PC-3 (cell line): ENCODE results near the gene GFAP. TPM values are rescaled to one million over a fixed set of nuclear protein-coding genes. Genes with fewer than 3 reads are reported as not detected.

ENCODE experiments used
- ATAC-seq: fragments of 200-7000 bp; cut with Tn5 transposase; 2 replicates; pipeline ENCODE4 v1.9.1; 2020; ENCODE audit warnings: mild to moderate bottlenecking, moderate library complexity
- BruUV-seq: library from RNA; stranded (reverse); fragments of 400-500 nt; replicated peaks from 2 replicates; lab custom pipeline; 2021; lab: Mats Ljungman, UMichigan
- CTCF ChIA-PET: fragments of 300-600 bp; sonication (Branson Sonifier 250); formaldehyde crosslinking; loops from one replicate; lab custom pipeline; 2022; ENCODE audit warnings: antibody characterized with exemption; lab: Charles Lee
- POLR2A ChIA-PET: fragments of 300-600 bp; sonication (Branson Sonifier 250); formaldehyde crosslinking; loops from one replicate; lab custom pipeline; 2022; ENCODE audit warnings: antibody characterized with exemption; ENCODE audit not compliant: unreplicated experiment; lab: Charles Lee
- DNase-seq: peaks from one replicate; pipeline ENCODE4 v3.0.0-alpha.2; 2015
- H2AFZ ChIP-seq: fragments of 300-600 bp; sonication (generic); 2 replicates; pipeline ENCODE4 v1.6.0; 2016; ENCODE audit warnings: antibody characterized with exemption, low read length
- H3F3A ChIP-seq: fragments of 300-600 bp; sonication (generic); one replicate; pipeline ENCODE4 v1.6.0; 2017; ENCODE audit warnings: antibody characterized with exemption, low read length, control low read depth, mild to moderate bottlenecking; ENCODE audit not compliant: unreplicated experiment
- H3K27ac ChIP-seq: fragments of 300-600 bp; sonication (generic); 2 replicates; pipeline ENCODE4 v1.5.1; 2016; ENCODE audit warnings: mild to moderate bottlenecking, low read length
- H3K27me3 ChIP-seq: fragments of 300-600 bp; sonication (generic); 2 replicates; pipeline ENCODE4 v1.6.1; 2016; ENCODE audit warnings: low read length, mixed read lengths
- H3K36me3 ChIP-seq: fragments of 300-600 bp; sonication (generic); 2 replicates; pipeline ENCODE4 v1.6.1; 2016; ENCODE audit warnings: low read depth, mixed run types, low read length, mixed read lengths
- H3K4me1 ChIP-seq: fragments of 300-600 bp; sonication (generic); 2 replicates; pipeline ENCODE4 v1.5.1; 2016; ENCODE audit warnings: low read length; ENCODE audit not compliant: insufficient read depth
- H3K4me2 ChIP-seq: fragments of 300-600 bp; sonication (generic); 2 replicates; pipeline ENCODE4 v1.6.0; 2016; ENCODE audit warnings: low read length
- H3K4me3 ChIP-seq: fragments of 300-600 bp; sonication (generic); 2 replicates; pipeline ENCODE4 v1.5.1; 2016; ENCODE audit warnings: mild to moderate bottlenecking, low read length, mixed read lengths
- H3K79me2 ChIP-seq: fragments of 300-600 bp; sonication (generic); 2 replicates; pipeline ENCODE4 v1.6.1; 2017; ENCODE audit warnings: low read length, mixed read lengths
- H3K9ac ChIP-seq: fragments of 300-600 bp; sonication (generic); 2 replicates; pipeline ENCODE4 v1.6.0; 2016; ENCODE audit warnings: mild to moderate bottlenecking, low read length
- H3K9me2 ChIP-seq: fragments of 300-600 bp; sonication (generic); replicated peaks from 2 replicates; pipeline ENCODE4 v1.6.1; 2016; ENCODE audit warnings: mixed run types, low read length, mixed read lengths
- H3K9me3 ChIP-seq: fragments of 300-600 bp; sonication (generic); 2 replicates; pipeline ENCODE4 v1.6.1; 2016; ENCODE audit warnings: low read length, mixed read lengths
- H4K20me1 ChIP-seq: fragments of 300-600 bp; sonication (generic); 2 replicates; pipeline ENCODE4 v1.6.1; 2016; ENCODE audit warnings: low read length, mixed read lengths
- CTCF ChIP-seq: fragments of 300-600 bp; sonication (generic); conservative IDR thresholded peaks from 2 replicates; pipeline ENCODE4 v1.5.1; 2017; ENCODE audit warnings: antibody characterized with exemption, low read depth, mild to moderate bottlenecking, low read length
- EZH2 ChIP-seq: fragments of 300-600 bp; sonication (generic); IDR thresholded peaks from one replicate; pipeline ENCODE4 v1.6.1; 2017; ENCODE audit warnings: antibody characterized with exemption, mild to moderate bottlenecking, low read length; ENCODE audit not compliant: unreplicated experiment
- EZH2phosphoT487 ChIP-seq: fragments of 300-600 bp; sonication (generic); IDR thresholded peaks from 2 replicates; pipeline ENCODE4 v1.6.1; 2018; ENCODE audit warnings: mild to moderate bottlenecking, antibody characterized with exemption, low read length, borderline replicate concordance
- intact Hi-C: fragments of 100-400 bp; cut with micrococcal nuclease; formaldehyde crosslinking; loops from 2 replicates; pipeline ENCODE4 v1.9.0; 2023
- total RNA-seq: library from RNA; depleted of rRNA; stranded (reverse); fragments of >200 nt; gene quantifications from 2 replicates; pipeline ENCODE4 v1.2.3, GENCODE V29; 2014

Gene GFAP
- total RNA-seq, 1 experiment from 2014 or later, result 0.29 TPM

GRCh38 chr17:44898768-44899073 lies 16.6 kb downstream of the GFAP start:
- ChIA-PET POLR2A (interaction anchor here (0.5 to 0.7 kb wide), 2 partner anchors 187 to 208 kb away, joined by 3 to 8 read pairs; no protein-coding TSS in a partner anchor), CTCF (interaction anchor here (0.6 to 1.5 kb wide), 2 partner anchors 20 to 26 kb away, joined by 3 to 5 read pairs; no protein-coding TSS in a partner anchor)
- H3K36me3 ChIP-seq, result peaks cover 18% of the 10 kb centered on the region
- TF ChIP-seq EZH2phosphoT487 (no peak), EZH2 (no peak), CTCF (no peak)
- peaks cover 4% of the 10 kb centered on the region for H3F3A ChIP-seq
- H3K9me2 ChIP-seq, result no peaks in the 10 kb centered on the region
- peaks cover 30% of the 10 kb centered on the region for H3K4me1 ChIP-seq
- peaks cover 14% of the 10 kb centered on the region; the same call in 1 of the 2 replicates for H4K20me1 ChIP-seq
- BruUV-seq, result TSS peak; percentile 92
- H3K9me3 ChIP-seq, result no peaks in the 10 kb centered on the region
- H3K4me3 ChIP-seq, result peak overlapping the region; percentile 84
- peak overlapping the region; percentile 87 for H3K27ac ChIP-seq
- H2AFZ ChIP-seq, result peak overlapping the region; percentile 76
- H3K4me2 ChIP-seq, result peak overlapping the region; percentile 89
- DNase-seq (peak; percentile 63), ATAC-seq (no peak)
- H3K27me3 ChIP-seq, result no peaks in the 10 kb centered on the region
- peaks cover 53% of the 10 kb centered on the region for H3K79me2 ChIP-seq
- H3K9ac ChIP-seq, result peak overlapping the region; percentile 87
- intact Hi-C loops, result no loop called here

GRCh38 chr17:44894642-44895041 lies 20.7 kb downstream of the GFAP start:
- no peaks in the 10 kb centered on the region for H3K9me3 ChIP-seq
- TF ChIP-seq EZH2 (no peak), CTCF (no peak), EZH2phosphoT487 (no peak)
- peaks cover 19% of the 10 kb centered on the region for H4K20me1 ChIP-seq
- H3K4me2 ChIP-seq, result no peak overlapping the region
- H3K9me2 ChIP-seq, result no peaks in the 10 kb centered on the region
- H3K27ac ChIP-seq, result no peak overlapping the region
- H3K9ac ChIP-seq, result no peak overlapping the region
- intact Hi-C loops, result no loop called here
- POLR2A ChIA-PET, result no interaction called here
- H3F3A ChIP-seq, result no peaks in the 10 kb centered on the region
- 0 out of 2 replicates have a peak, but pooled peaks cover 3% of the 10 kb centered on the region for H3K4me1 ChIP-seq
- no peak for ATAC-seq
- H2AFZ ChIP-seq, result no peak overlapping the region
- no TSS peak for BruUV-seq
- H3K79me2 ChIP-seq, result peaks cover 89% of the 10 kb centered on the region
- CTCF ChIA-PET, result no interaction called here
- no peak overlapping the region for H3K4me3 ChIP-seq
- H3K36me3 ChIP-seq, result peaks cover 40% of the 10 kb centered on the region
- DNase-seq, result no peak
- H3K27me3 ChIP-seq, result no peaks in the 10 kb centered on the region

- H3K4me3 ChIP-seq, result no peak overlapping the region
- DNase-seq, result no peak
- H4K20me1 ChIP-seq, result peaks cover 40% of the 10 kb centered on the region
- H2AFZ ChIP-seq, result no peak overlapping the region
- peaks cover 42% of the 10 kb centered on the region for H3K36me3 ChIP-seq
- no peaks in the 10 kb centered on the region for H3K4me1 ChIP-seq
- CTCF ChIA-PET, result interaction anchor here (0.6 kb wide), 1 partner anchor 982 kb away, joined by 3 read pairs; no protein-coding TSS in a partner anchor
- intact Hi-C loops, result no loop called here
- no peaks in the 10 kb centered on the region for H3K27me3 ChIP-seq
- H3K9ac ChIP-seq, result no peak overlapping the region
- peaks cover 93% of the 10 kb centered on the region for H3K79me2 ChIP-seq
- H3K9me2 ChIP-seq, result no peaks in the 10 kb centered on the region
- POLR2A ChIA-PET, result interaction anchor here (0.6 kb wide), 1 partner anchor 53 kb away, joined by 19 read pairs; no protein-coding TSS in a partner anchor
- H3K4me2 ChIP-seq, result no peak overlapping the region
- no peak overlapping the region for H3K27ac ChIP-seq
- TF ChIP-seq EZH2phosphoT487 (no peak), CTCF (no peak), EZH2 (no peak)
- no peaks in the 10 kb centered on the region for H3K9me3 ChIP-seq
- no TSS peak for BruUV-seq
- no peak for ATAC-seq
- no peaks in the 10 kb centered on the region for H3F3A ChIP-seq
Measured at GRCh38 chr17:44892250-44892649, 23.1 kb downstream of the GFAP start.
